Measurements from ENCODE around the gene KCTD12. TPM values are rescaled to one million over a fixed set of nuclear protein-coding genes. Genes with fewer than 3 reads are reported as not detected.

Gene KCTD12
- total RNA-seq, 1 experiment from 2014 or later = 1.9 TPM

DNA sequence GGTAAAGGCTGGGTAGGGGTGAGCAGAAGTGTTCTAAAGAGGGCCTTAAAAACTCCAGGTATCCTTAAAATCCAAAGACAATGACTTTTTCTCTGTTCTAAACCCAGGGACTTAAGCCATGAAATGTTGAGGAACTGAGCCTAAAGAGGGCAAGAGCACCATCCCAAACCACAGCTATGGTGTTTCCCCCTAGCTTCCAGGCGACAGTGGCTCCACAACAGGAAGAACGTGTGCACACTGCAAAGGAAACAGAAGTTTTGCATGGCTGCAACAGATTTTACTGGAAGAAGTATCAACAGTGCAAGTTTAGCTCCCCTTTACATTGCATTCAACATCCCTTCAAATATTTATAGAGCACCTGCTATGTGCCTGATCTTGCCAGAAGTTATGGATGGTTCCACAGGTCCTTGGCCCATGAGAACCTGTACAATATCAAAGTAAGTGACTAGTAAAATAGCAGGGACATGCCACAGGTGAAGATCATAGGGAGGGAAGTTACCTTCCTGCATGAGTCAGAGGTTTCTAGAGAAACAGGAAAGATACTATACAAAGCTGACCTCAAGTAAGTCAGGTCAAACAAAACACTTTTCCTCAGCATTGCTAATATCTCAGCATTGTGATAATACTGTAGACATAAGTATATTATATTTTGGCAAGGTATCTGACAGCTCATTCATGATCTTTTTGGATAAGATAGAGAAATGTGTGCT lies 8.4 kb upstream of the KCTD12 start:
- no peak for TF ChIP-seq RAD21 (IDR thresholded peaks at IDR 0.05; ENCODE audit: low read depth)
- Histone ChIP-seq H3K79me2 (ENCODE audit: insufficient read depth, low read length) (no peaks in the 10 kb centered on the region), H3K4me1 (ENCODE audit: control insufficient read depth in 1 of 2, insufficient read depth in 2 of 2, low read length in 2 of 2) (peaks cover 0 to 5% of the 10 kb centered on the region in 2 experiments; a peak in 1 of 4 replicates), H3K36me3 (ENCODE audit: control insufficient read depth in 1 of 2, insufficient read depth in 2 of 2, low read length in 2 of 2) (no peaks in the 10 kb centered on the region), H3K27ac (ENCODE audit: low read depth, low read length) (no peak overlapping the region), H3K27me3 (ENCODE audit: insufficient read depth, low read length) (no peaks in the 10 kb centered on the region), H3K9me2 (ENCODE audit: insufficient read depth) (no peaks in the 10 kb centered on the region), H2AFZ (ENCODE audit: low read depth, low read length, poor library complexity, severe bottlenecking) (no peak overlapping the region), H3K9me3 (ENCODE audit: control insufficient read depth in 1 of 2, insufficient read depth in 1 of 2, low read depth in 1 of 2, low read length in 2 of 2) (no peaks in the 10 kb centered on the region), H3K9ac (ENCODE audit: low read length) (no peak overlapping the region), H3K4me3 (replicated peaks in 1 of 2; ENCODE audit: low read depth in 1 of 2, low read length in 2 of 2) (no peak overlapping the region), H4K20me1 (ENCODE audit: insufficient read depth) (no peaks in the 10 kb centered on the region), H3K4me2 (ENCODE audit: low read length) (no peak overlapping the region)
- no TSS peak for BruUV-seq (replicated peaks)
- intact Hi-C loops (cut with micrococcal nuclease) = no loop called here
- DNase-seq (ENCODE audit: low read depth, low spot score) (no peak), ATAC-seq (no peak; the same call in 1 of the 2 replicates)
- ChIA-PET RAD21 (ENCODE audit: low non-redundant PET in 1 of 2, low total read pairs in 2 of 2, uncharacterized antibody in 2 of 2, unreplicated experiment in 2 of 2) (no interaction called here), CTCF (interaction anchor here (1.3 kb wide), 1 partner anchor 9 kb away, joined by 3 read pairs; no protein-coding TSS in a partner anchor), POLR2A (no interaction called here)

DNA sequence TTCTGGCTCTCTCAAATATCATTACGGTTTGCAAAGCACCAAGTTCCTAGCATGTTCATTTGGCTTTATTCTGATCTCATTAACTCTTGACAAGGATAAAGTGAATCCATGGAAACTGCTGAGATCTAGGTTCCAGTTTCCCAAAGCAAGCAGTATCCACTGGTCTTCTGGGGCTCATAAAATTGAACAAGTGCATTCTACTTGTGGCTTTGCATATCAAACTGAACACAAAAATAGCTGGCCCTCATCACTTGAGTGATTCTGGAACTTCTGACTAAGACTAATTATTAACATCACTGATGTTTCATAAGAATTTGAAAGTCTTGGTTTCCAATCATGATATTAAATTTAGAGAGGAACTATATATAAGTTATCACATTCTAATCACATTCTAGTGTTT lies 6.3 kb upstream of the KCTD12 start:
- Histone ChIP-seq H3K36me3 (ENCODE audit: control insufficient read depth in 1 of 2, insufficient read depth in 2 of 2, low read length in 2 of 2) (no peaks in the 10 kb centered on the region), H3K4me2 (ENCODE audit: low read length) (no peak overlapping the region), H3K9me2 (ENCODE audit: insufficient read depth) (no peaks in the 10 kb centered on the region), H3K79me2 (ENCODE audit: insufficient read depth, low read length) (no peaks in the 10 kb centered on the region), H3K4me1 (ENCODE audit: control insufficient read depth in 1 of 2, insufficient read depth in 2 of 2, low read length in 2 of 2) (peaks cover 0 to 5% of the 10 kb centered on the region in 2 experiments; a peak in 1 of 4 replicates), H3K27me3 (ENCODE audit: insufficient read depth, low read length) (no peaks in the 10 kb centered on the region), H4K20me1 (ENCODE audit: insufficient read depth) (no peaks in the 10 kb centered on the region), H2AFZ (ENCODE audit: low read depth, low read length, poor library complexity, severe bottlenecking) (no peak overlapping the region), H3K4me3 (replicated peaks in 1 of 2; ENCODE audit: low read depth in 1 of 2, low read length in 2 of 2) (no peak overlapping the region), H3K9ac (ENCODE audit: low read length) (no peak overlapping the region), H3K27ac (ENCODE audit: low read depth, low read length) (no peak overlapping the region), H3K9me3 (ENCODE audit: control insufficient read depth in 1 of 2, insufficient read depth in 1 of 2, low read depth in 1 of 2, low read length in 2 of 2) (no peaks in the 10 kb centered on the region)
- ChIA-PET POLR2A (no interaction called here), RAD21 (ENCODE audit: low non-redundant PET in 1 of 2, low total read pairs in 2 of 2, uncharacterized antibody in 2 of 2, unreplicated experiment in 2 of 2) (no interaction called here), CTCF (no interaction called here)
- no peak for ATAC-seq
- no peak for DNase-seq (ENCODE audit: low read depth, low spot score)
- no TSS peak for BruUV-seq (replicated peaks)
- intact Hi-C loops (cut with micrococcal nuclease) = no loop called here
- TF ChIP-seq, protein P1, sequence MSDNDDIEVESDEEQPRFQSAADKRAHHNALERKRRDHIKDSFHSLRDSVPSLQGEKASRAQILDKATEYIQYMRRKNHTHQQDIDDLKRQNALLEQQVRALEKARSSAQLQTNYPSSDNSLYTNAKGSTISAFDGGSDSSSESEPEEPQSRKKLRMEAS (IDR thresholded peaks at IDR 0.05) = no peak
- TF ChIP-seq FOSL1 (IDR thresholded peaks at IDR 0.05; ENCODE audit: low read depth) = no peak
- no peak for TF ChIP-seq CEBPB (IDR thresholded peaks at IDR 0.05; ENCODE audit: low read depth)
- TF ChIP-seq POLR2AphosphoS5 (IDR thresholded peaks at IDR 0.05; ENCODE audit: low read depth, low read length) = no peak
- no peak for TF ChIP-seq ZFX (IDR thresholded peaks at IDR 0.05)
- TF ChIP-seq CBX3 (IDR thresholded peaks at IDR 0.05; ENCODE audit: low read depth) = no peak
- no peak for TF ChIP-seq ATF3 (IDR thresholded peaks at IDR 0.05)
- no peak for TF ChIP-seq EGR1 (IDR thresholded peaks at IDR 0.05; ENCODE audit: low read depth)
- TF ChIP-seq EZH2phosphoT487 (IDR thresholded peaks at IDR 0.05; ENCODE audit: borderline replicate concordance) = no peak
- no peak for TF ChIP-seq TCF7L2 (IDR thresholded peaks at IDR 0.05; ENCODE audit: borderline replicate concordance, extremely low read depth, insufficient read depth, insufficient read length)
- no peak for TF ChIP-seq REST (IDR thresholded peaks at IDR 0.05; ENCODE audit: low read depth)
- TF ChIP-seq SRF (IDR thresholded peaks at IDR 0.05; ENCODE audit: low read depth) = no peak
- no peak for TF ChIP-seq POLR2A (IDR thresholded peaks at IDR 0.05; ENCODE audit: borderline replicate concordance, extremely low read depth, insufficient read depth, insufficient read length)
